GM21526 (cell line): ENCODE measurements around the gene WDR90.

Experiments used
- ATAC-seq: cut with Tn5 transposase; IDR thresholded peaks from one replicate; pipeline ENCODE4 v1.9.1; 2021; ENCODE audit warnings: moderate library complexity; ENCODE audit not compliant: unreplicated experiment, low FRiP score

The WDR90 gene

GRCh38 chr16:716768-717325 is 67.7 kb downstream of the WDR90 start:
- ATAC-seq: no peak
